Measurements from ENCODE around the gene CSE1L.

DNA sequence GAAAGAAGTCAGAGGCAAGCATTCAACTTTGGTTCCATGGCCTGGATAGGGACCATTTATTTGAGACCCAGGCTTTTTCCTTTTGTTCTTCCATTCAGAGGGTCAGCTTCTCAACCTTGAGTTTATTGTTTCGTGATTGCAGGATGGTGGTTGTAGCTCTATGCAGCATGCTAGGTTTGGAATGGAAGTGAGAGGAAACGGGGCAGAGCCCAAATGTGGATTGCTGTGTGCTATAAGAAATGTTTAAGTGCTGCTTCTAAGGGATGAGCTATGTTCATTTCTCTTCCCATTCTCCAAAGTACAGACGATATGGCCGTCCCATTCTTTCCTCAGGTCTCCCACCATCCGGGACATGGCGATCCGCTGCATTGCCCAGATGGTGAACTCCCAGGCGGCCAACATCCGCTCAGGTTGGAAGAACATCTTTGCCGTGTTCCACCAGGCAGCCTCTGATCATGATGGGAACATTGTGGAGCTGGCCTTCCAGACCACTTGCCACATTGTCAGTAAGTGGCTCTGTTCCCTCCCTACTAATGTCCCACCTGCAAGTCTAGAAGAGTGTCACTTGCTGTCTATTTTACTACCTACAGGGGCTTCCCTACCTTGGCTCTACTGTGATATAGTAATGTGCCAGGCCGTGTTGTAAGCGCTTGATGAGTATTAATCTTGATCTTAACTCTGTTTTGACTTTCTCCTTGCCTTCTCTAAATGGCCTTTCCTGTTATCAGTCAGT lies 36.0 kb upstream of the CSE1L start:
- no peak for TF ChIP-seq CTCF (conservative IDR thresholded peaks at IDR 0.05; ENCODE audit: low read depth in 2 of 2)
- TF ChIP-seq, protein P1, sequence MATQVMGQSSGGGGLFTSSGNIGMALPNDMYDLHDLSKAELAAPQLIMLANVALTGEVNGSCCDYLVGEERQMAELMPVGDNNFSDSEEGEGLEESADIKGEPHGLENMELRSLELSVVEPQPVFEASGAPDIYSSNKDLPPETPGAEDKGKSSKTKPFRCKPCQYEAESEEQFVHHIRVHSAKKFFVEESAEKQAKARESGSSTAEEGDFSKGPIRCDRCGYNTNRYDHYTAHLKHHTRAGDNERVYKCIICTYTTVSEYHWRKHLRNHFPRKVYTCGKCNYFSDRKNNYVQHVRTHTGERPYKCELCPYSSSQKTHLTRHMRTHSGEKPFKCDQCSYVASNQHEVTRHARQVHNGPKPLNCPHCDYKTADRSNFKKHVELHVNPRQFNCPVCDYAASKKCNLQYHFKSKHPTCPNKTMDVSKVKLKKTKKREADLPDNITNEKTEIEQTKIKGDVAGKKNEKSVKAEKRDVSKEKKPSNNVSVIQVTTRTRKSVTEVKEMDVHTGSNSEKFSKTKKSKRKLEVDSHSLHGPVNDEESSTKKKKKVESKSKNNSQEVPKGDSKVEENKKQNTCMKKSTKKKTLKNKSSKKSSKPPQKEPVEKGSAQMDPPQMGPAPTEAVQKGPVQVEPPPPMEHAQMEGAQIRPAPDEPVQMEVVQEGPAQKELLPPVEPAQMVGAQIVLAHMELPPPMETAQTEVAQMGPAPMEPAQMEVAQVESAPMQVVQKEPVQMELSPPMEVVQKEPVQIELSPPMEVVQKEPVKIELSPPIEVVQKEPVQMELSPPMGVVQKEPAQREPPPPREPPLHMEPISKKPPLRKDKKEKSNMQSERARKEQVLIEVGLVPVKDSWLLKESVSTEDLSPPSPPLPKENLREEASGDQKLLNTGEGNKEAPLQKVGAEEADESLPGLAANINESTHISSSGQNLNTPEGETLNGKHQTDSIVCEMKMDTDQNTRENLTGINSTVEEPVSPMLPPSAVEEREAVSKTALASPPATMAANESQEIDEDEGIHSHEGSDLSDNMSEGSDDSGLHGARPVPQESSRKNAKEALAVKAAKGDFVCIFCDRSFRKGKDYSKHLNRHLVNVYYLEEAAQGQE (IDR thresholded peaks at IDR 0.05; ENCODE audit: unreplicated experiment): no peak
- TF ChIP-seq EZH2 (IDR thresholded peaks at IDR 0.05; ENCODE audit: low read depth, unreplicated experiment): no peak
- TF ChIP-seq ZNF114 (CRISPR knock-in tag; IDR thresholded peaks at IDR 0.05): no peak
- TF ChIP-seq EZH2phosphoT487 (IDR thresholded peaks at IDR 0.05; ENCODE audit: unreplicated experiment): no peak
